GM21619 (cell line): ENCODE results near the gene CASZ1.

ENCODE experiments used
- ATAC-seq: cut with Tn5 transposase; IDR thresholded peaks from one replicate; pipeline ENCODE4 v1.9.1; 2021; ENCODE audit not compliant: unreplicated experiment

Gene CASZ1

DNA sequence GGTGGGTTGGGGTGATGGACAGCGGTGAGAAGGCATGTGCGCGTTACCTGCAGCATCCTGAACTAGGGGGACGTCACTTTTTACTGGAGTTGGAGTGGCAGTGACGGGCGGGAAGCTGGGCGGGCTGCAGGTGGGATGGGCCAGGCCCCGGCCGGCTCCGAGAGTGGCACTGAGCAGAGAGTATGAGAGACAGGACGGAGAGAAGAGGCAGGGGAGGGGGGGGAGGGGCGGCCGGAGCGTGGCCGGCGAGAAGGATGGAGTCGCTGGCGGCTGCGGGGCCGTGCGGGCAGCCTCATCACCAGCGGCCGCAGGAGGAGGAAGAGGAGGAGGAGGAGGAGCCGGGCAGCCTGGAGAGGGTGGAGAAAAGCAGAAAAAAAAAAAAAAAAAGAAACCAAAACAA, 154.5 kb downstream of the CASZ1 start:
- ATAC-seq: no peak

DNA sequence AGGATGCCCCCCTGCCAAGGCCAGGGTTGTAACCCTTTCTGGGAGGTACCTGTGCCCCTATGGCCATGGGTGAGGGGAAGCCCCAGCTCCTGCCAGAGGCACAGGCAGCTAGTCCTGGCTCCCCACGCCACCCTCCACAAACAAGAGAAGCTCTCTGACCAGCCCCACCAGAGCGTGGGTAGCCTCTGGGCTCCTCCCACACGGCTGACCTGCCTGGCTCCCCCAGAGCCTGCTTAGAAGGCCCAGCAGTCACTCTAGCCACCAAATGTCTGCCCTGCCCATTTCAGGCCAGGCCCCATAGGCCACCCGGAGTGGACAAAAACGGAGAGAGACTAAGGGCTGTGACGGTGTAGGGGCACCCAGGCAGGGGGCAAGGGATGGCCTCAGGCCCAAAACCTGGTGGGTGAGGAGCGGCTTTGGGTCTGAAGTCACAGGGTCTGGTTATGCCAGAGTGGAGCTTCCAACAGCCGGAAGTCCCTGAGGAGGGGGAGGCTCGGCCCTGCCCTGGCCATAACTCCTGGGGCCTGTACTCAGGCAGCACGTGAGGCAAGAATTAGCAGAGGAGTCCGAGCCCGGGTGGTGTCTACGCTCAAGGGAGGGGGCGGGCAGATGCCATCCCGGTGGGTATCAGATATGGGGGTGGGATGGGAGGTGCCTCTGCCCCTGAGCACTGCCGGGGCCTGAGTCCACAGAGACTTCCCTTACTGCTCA, 155.4 kb downstream of the CASZ1 start:
- no peak for ATAC-seq

DNA sequence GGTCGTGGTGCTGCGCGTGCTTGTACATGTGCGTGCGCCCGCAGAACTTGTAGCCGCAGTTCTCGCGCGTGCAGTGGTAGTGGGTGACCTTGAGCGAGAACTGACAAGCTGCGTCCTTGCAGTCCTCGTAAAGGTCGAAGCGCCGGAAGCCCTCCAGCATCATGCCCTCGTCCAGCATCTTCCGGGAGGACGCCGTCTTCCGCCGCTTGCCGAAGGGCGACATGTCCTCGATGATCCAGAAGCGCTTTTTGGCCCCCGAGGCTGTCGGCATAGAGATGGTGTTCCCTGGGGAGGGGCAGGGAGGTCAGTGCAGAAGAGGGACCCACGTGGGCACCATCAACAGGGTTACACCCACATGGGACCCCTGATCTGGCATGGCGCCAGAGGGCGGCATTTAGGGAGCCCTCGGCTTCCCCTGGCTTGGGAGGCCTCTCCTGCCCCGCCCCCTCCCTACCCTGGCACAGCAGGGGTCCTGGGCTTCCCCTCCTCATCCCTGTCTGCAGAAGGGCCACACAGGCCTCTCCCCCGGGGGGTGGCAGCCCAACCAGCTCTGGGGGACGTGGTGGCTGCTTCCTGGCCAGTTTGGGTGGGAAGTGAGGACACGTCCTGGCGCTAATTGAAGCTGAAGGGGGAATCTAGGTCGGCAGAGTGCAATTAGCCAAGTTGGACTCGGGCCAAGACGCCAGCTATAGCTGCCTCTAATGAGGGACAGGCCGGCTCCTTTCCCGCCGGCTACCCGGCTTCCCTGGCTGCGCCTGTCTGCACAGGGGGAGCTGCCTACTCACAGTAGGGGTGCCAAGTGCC, 156.5 kb downstream of the CASZ1 start:
- no peak for ATAC-seq

DNA sequence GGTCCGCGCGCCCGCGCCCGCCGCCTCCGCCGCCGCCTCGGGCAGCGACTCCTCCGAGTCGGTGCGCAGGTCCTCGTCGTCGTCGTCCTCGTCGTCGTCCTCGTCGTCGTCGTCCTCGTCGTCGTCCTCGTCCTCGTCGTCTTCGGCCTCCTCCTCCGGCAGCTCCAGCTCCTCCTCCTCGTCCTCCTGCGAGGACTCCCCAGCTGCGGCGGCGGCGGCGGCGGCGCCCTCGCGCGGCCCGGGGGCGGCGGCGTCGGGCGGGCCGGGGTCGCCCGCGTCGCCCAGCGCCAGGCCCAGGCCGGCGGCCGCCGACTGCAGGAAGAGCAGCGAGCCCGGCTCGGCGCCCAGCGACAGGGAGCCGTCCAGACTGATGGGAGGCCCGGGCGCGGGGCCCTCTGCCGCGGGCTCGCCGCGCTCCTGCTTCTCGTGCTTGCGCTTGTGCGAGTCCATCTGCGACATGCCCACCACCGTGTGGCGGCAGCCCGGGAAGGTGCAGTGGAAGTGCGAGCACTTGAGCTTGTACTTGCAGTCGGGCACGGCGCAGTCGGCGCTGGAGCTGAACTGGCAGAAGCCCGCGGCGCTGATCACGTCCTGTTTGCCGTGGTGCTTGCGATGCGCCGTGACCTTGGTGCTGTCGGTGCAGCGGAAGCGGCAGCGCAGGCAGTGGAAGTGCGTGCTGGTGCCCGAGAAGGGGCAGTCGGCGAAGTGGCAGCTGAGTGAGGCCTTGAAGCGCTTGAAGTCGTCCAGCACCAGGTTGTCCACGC, 157.3 kb downstream of the CASZ1 start:
- no peak for ATAC-seq

DNA sequence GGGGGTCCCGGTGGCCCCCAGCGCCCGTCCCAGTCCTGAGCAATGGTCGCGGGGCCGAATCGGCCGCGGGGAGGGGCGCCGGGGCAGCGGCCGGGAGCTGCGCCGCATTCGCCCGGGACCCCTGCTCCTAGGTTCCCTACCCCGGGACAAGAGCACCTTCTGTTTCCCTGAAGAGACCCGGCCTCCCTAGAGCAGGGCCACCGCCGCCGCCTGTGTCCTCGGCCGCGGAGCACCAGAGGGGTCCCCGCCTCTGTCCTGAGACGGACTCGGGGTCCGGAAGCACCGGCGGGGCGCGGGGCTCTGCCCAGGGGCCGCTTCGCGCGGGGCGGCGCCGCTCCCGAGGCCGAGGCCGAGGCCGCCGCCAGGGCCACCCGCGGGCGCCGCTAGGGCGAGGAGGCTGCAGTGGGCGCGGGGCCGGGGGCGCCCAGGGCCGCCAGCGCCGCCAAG, 157.9 kb downstream of the CASZ1 start:
- no peak for ATAC-seq

DNA sequence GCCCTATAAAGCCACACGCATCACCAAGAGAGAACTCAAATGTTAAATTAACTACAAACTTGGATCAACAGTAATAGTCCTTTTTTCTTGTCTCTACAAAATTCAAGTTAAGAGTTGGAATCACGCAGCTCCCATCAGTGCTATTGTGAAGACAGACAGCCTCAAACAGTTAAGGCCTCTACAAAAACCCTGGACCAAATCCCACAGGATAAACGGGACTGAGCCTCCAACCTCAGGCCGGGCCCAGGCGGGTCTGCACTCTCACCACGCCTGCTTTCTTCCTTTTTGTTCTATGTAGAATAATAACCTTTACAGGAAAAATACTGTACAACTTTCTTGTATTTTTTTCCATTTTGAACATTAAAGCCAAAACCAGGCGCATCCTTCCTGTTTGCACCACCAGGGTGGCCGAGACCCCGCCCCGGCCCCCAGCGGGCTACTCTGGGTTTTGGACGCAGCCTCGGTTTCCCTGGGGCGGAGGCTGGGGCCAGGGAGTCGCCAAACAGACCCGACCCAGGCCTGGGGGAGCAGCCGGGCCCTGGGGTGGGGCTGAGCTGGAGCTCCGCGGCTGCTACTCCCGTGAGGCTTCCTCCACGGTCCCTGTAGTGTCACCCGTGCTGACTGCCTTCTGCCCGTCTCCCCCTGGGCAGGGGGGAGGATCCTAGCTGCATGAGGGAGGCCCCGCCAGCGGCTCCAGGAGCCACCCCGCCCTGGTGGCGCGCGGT, 158.4 kb downstream of the CASZ1 start:
- no peak for ATAC-seq

DNA sequence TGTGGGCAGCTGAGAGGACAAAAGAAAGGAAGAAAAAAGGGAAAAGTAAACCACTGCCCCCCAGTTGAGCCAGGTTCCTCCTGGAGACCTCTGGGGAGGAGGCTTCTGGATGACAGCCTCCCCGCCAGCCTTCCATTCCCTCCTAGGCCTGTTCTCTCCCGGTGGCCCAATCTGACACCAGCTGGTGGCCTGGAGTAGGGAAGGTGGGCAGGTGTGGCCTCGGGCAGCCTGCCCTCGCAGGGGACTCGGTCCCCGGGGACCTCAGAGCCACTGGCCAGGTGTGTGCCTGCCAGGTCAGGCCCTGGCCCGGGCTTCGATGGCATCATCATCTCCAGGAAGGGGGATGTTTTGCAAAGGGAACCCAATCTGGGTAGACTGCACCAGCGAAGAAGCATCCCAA, 159.0 kb downstream of the CASZ1 start:
- ATAC-seq: no peak

DNA sequence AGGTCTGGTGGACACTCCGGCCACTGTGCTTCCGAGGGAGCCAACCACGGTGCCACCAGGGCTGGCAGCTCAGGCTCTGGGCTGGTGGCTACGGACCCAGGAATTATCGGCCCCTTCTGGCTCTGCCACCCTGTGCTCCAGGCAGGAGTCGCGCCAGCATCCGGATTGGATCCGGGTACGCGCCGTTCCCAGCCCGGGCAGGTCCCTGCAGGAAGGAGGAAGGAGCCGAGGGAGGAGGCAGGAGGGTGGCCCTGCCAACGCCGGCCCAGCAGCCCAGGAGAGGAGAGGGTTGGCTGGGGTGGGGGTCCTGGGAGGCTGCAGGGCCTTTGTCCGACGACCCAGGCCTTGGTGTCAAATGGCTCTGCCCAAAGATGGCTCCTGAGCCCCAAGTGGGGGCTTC, 160.5 kb downstream of the CASZ1 start:
- no peak for ATAC-seq

DNA sequence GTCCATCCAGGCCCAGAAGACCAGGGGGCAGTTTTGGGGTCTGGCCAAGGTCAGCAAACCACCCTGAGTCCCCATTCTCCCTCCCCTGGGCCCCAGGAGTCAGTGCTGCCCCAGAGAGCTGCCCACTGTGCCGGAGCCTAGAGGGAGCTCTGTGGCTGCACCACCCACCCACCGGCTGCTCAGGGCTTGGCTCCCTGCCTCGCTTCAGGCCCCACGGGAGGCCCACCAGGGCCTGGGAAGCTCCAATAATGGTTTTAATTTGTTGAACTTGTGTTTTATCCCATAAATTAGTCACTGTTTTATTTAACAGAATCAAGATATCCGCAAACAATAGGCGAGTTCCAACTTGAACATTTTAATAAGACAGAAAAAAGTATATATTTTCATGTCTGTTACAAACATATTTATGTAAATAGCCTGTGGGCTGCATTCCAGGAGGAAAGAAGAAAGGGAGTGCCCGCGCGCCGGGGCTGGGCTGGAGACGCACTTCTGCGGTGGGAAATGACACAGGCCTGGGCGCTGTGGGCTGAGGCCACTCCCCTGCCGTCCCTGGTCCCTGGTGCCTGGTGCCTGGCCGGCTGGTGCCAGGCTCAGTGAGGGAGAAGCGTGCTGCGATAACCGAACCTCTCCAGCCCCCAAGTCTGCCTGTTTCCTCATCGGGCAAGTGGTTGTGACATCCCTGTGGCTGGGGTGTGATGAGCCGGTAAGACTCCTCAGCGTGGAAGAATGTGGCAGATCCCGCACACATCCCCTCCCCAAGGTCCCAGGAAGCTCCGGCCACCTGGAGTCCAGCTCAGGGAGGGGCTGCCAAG, 161.2 kb downstream of the CASZ1 start:
- no peak for ATAC-seq

DNA sequence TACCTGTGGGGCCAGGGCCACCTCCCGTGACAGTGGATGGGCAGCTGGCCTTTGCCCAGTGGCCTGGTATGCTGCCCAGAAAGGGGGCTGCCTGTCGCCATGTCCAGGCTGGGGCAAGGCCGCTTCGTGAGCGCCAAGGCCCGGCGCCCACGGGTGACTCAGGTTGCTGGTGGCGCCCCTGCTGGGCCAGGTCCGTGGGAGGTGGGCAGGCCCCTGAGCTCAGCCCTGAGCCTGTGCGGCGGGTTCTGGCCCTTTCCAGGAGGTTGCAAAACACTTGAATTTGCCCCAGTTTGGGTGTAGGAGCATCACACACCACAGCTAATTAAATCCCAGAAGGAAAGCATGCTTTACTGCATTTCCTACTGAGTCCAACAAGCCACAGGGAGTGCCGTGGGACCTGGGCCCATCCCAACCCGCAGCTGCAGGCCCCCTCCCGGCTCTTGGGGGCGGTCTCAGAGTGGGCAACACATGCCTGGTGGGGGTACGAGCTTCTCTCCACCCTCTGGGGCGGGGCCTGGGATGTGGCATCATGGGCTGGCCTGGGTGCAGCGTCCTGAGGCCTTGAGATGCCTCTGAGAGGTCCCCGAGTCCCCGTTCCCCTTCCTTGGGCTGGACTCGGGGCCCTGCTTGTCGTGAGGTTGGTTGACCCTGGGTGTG, 161.9 kb downstream of the CASZ1 start:
- no peak for ATAC-seq

DNA sequence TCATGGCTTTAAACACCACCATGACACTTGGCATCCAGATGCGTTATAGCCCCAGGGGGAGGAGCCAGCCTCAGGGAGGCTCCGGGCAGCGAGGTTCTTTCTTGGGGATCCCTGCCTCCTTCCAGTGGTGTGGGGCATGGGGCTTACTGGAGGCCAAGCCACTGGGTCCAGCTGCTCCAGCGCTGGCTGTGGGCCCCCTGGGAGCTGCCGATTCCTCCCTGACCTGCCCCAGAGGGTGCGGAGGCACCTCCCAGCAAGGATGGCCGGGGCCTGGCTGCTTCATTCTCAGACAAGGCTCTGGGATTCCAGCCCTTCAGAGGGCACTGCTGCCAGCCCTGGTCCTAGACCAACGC, 162.4 kb downstream of the CASZ1 start:
- ATAC-seq: no peak

DNA sequence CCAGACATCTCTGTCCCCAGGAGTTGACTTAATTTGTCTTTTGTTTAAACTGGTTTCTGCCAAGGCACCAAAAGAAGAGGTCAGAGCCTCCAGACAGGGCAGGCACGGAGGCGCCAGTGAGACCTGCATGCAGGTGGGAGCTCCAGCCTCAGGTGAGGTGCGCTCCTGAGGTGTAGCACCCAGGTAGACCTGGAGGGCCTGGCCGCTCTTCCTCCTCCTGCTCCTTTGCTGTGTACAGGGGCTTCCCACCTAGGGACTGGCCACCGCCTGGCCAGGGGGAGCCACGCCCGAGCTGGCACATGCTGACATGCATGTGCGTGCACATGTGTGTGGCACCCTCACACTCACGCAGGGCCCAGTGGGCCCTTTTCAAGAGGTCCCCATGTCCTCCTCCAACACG, 163.0 kb downstream of the CASZ1 start:
- ATAC-seq: no peak

DNA sequence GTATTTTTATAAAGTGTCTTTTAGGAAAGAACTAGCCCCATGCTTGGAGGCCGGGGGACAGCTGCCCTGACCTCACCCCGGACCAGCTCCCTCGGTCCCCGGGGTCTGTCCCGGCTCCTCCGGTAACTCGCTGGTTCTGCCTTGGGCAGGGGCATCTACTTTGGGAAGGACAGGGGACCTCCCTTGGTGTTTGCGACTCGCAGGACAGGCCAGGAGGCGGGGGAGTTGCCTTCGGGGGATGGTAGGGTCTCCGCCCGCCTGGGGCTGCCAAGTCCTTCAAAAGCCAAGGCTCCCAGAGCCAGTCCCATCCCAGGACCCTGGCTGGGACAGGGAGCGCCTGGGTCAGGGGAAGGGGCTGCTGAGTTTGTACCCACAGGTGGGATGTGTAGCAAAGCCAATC, 163.8 kb downstream of the CASZ1 start:
- no peak for ATAC-seq

DNA sequence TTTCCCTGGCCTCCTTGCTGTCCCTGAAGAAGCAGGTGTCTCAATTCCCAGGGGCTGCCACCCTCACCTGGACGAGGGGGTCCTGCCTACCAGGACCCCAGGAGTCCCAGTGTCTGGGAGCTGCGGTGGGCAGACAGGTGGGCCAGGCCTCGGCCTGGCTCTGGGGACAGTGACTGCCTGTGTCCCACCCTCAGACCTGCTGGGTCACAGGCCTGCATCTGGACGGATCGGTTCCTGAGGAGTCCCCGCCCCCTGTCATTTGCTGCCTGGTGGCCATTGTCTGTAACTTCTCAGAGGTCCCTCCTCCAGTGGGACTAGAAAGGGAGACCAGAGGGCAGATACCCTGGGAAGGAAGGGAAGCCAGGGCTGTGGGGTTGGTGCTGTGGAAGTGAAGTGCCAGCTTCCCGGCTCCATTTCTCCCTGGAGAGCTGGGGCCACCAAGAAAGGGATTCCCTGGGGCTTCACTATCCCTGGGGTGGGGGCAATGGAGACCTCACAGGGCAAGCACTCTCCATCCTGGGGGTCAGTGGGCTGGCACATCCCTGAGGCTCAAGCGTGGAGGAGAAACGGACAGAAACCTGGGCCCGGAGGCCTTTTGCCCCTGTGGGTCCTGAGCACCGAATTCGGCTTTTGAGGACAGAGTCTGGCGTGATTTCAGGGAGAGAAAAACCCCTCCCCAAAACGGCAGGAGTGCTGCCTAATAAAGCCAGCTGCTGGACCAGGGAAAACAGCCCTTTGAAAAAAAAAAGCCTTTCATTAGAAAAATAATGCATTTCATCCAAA, 164.4 kb downstream of the CASZ1 start:
- no peak for ATAC-seq

DNA sequence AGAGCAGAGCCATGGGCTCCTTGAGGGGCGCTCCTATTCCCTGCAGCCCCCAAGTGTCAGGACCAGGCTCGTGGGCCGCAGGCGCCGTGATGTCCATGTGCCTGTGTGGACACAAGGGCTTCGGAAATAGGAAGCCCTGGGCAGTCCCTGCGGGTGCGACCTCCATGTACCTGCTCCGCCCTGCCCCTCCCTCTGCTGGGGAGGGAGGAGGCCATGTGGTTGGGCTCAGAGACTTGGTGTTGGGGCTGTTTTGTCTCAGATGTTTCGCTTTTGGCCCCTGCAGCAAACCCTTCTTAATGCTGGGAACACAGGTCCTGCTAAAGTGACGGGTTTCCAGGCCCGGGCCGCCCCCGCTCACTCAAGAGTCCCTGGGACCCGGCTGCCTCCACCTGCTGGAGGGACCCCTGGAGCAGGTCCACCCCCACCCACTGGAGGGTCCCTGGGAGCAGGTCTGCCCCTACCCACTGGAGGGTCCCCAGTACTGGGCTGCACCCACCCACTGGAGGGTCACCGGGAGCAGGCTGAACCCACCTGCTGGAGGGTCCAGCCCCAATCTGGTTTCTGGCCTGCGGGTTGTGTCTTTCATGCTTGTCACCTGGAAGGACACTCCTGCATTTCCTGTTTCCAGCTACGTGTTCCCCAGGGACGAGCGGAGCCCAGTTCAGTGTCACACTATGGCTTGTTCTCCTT, 165.2 kb downstream of the CASZ1 start:
- ATAC-seq: no peak

DNA sequence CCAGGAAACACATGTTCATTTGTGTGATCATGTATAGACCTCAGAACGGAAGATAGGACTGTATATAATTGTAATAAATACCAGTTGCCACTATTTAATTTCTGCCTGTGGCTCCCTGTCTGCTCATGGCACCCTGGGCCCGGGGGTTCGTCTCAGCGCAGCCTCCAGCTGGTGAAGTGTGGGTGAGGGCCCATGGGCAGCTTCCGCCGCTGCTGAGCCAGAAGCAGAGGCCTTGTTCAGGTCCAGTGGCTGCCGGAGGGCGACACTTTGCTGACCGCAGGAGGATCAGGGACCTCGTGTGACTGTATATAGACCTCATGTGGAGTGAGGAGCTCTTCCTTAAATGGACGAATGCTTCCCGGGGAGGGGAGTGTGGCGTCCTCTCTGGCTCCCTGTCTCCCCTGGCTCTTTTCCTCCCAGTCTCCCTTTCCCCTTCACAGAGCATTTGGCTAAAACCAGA, 165.8 kb downstream of the CASZ1 start:
- ATAC-seq: no peak

DNA sequence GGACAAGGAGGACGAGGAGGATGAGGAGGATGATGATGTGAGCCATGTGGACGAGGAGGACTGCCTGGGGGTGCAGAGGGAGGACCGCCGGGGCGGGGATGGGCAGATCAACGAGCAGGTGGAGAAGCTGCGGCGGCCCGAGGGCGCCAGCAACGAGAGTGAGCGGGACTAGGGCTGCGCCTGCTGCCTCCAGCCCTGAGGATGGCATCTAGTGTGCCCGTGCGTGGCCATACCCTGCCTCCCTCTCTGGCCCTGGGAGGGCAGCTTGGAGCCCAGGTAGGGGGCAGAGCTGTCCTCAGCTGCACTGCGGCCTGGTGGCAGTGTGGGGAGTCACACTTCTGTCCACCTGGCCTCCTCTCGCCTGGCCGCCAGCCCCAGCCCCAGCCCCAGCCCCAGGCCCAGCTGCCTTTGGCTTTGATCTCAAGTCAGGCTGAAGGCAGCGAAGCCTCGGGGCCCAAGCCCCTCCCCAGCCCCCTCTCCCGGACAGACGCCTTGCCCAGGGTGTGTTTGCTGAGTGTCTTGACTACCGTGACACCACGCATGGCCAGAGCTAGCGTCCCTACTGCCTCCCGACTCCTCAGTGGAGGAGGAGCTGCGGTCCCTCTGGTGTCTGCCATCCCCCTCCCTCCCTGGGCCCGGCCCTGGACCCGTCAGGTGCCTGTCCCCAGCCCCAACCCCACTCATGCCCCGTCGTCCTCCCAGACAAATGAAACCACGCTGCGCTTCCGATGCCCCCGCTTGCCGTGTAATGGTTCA, 166.5 kb downstream of the CASZ1 start:
- ATAC-seq: no peak
